Liver (tissue), 3 donors: Measurements from ENCODE around the gene SKI.

Experiments used
- CTCF ChIP-seq: fragments of 150-350 bp; IDR thresholded peaks from 2 replicates; pipeline ENCODE4 v1.5.1; 2017; ENCODE audit warnings: improper control_type of control experiment, low read depth, low read length; ENCODE audit not compliant: missing input control
- EGR1 ChIP-seq, 2 donors: IDR thresholded peaks; 2 replicates each; pipeline ENCODE4 v1.6.1; 2016 to 2018; ENCODE audit warnings: antibody characterized with exemption in 2 of 2, low read depth in 2 of 2
- GABPA ChIP-seq, 2 donors: IDR thresholded peaks in 1 of 2; conservative IDR thresholded peaks in 1 of 2; 2 replicates each; pipeline ENCODE4 v1.6.1; 2016; ENCODE audit warnings: antibody characterized with exemption in 2 of 2, mild to moderate bottlenecking in 1 of 2, moderate library complexity in 1 of 2
- JUND ChIP-seq, 2 donors: IDR thresholded peaks; 2 replicates each; pipeline ENCODE4 v1.6.1; 2016; ENCODE audit warnings: antibody characterized with exemption in 2 of 2
- RAD21 ChIP-seq, 2 donors: IDR thresholded peaks; 2 replicates each; pipeline ENCODE4 v1.6.1; 2016; ENCODE audit warnings: antibody characterized with exemption in 2 of 2, mild to moderate bottlenecking in 2 of 2
- REST ChIP-seq: IDR thresholded peaks from 2 replicates; pipeline ENCODE4 v1.6.1; 2016; ENCODE audit warnings: antibody characterized with exemption, mild to moderate bottlenecking
- RXRA ChIP-seq, 2 donors: IDR thresholded peaks; 2 replicates each; pipeline ENCODE4 v1.6.1; 2017 to 2018; ENCODE audit warnings: antibody characterized with exemption in 2 of 2, mild to moderate bottlenecking in 1 of 2
- SP1 ChIP-seq: IDR thresholded peaks from 2 replicates; pipeline ENCODE4 v1.6.1; 2018; ENCODE audit warnings: antibody characterized with exemption, mild to moderate bottlenecking
- TF ChIP-seq, protein P1 (sequence below): IDR thresholded peaks from 2 replicates; pipeline ENCODE4 v1.6.1; 2016; ENCODE audit warnings: antibody characterized with exemption
- TF ChIP-seq, protein P2 (sequence below): IDR thresholded peaks from 2 replicates; pipeline ENCODE4 v1.6.1; 2016; ENCODE audit warnings: antibody characterized with exemption
- donor health status: healthy.
- donor health status: healthy.

DNA sequence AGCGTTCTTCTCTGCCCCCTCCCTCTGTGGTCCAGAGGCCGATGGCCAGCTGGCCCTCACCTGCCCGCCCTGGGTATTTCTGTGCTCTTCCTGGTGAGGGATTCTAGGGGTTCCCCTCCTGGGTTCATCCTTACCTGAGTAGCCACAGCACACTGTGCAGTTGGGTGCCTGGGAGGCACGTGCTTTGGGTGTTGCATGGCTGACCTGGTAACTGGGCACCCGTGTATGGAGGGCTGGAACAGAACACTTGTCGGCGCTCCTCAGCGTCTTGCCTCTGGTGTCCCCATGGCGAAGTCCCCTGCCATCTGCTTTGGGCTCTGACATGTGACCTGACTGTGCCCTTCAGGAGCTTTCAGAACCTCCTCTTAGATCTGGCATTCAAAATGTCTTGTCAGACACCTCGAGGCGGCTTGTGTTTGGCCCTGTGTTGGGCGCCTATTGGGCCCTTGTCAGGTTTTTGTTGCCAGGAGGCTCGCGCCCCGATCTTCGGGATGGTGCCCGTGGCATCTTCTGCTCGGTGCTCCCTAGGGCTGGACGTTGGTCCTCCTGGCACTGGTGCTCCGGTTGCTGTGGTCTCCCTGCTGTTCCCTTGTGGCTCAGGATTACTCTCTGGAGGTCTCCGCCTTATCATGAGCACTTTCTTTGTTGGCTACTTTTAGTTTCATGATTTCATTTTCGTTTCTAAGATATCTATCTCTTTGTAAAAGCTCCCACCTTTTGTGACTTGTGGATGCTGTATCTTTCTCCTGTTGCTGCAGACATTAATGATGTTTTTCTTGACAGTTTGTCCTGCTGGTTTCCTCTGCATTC is 28.5 kb downstream of the SKI start:
- TF ChIP-seq CTCF: no peak
- TF ChIP-seq SP1: no peak
- TF ChIP-seq RAD21 (IDR thresholded peaks at IDR 0.05): no peak
- no peak for TF ChIP-seq JUND (IDR thresholded peaks at IDR 0.05)
- TF ChIP-seq EGR1 (IDR thresholded peaks at IDR 0.05; ENCODE audit: low read depth in 2 of 2): no peak
- TF ChIP-seq RXRA (IDR thresholded peaks at IDR 0.05): no peak
- no peak for TF ChIP-seq REST
- TF ChIP-seq, protein P1, sequence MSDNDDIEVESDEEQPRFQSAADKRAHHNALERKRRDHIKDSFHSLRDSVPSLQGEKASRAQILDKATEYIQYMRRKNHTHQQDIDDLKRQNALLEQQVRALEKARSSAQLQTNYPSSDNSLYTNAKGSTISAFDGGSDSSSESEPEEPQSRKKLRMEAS: no peak
- no peak for TF ChIP-seq GABPA (IDR thresholded peaks at IDR 0.05 in 1 of 2, conservative IDR thresholded peaks at IDR 0.05 in 1 of 2)
- TF ChIP-seq, protein P2, sequence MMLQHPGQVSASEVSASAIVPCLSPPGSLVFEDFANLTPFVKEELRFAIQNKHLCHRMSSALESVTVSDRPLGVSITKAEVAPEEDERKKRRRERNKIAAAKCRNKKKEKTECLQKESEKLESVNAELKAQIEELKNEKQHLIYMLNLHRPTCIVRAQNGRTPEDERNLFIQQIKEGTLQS: no peak
